Neural progenitor cell (in vitro differentiated cells): Measurements from ENCODE around the gene STAT5A.

Experiments
- CTCF ChIP-seq: fragments of 200-600 bp; sonication (generic); IDR thresholded peaks from 2 replicates; pipeline ENCODE4 v1.5.1; 2017; ENCODE audit warnings: antibody characterized with exemption, mild to moderate bottlenecking
- EZH2 ChIP-seq: fragments of 200-600 bp; sonication (generic); IDR thresholded peaks from 2 replicates; pipeline ENCODE4 v1.6.1; 2017; ENCODE audit warnings: antibody characterized with exemption, mild to moderate bottlenecking, moderate library complexity

GRCh38 chr17:42290577-42290976 is 2.3 kb downstream of the STAT5A start:
- no peak for TF ChIP-seq CTCF
- TF ChIP-seq EZH2, result no peak
